Activated CD4-positive, alpha-beta T cell treated with anti-CD3 and anti-CD28 coated beads, Interleukin-2, amount 50 U/mL, for 4 hours (primary cell): ENCODE measurements around the gene THOC1.

Source experiments
- DNase-seq, 2 experiments: peaks; one replicate each; pipeline ENCODE4 v3.0.0-alpha.2; 2020

Gene THOC1

DNA sequence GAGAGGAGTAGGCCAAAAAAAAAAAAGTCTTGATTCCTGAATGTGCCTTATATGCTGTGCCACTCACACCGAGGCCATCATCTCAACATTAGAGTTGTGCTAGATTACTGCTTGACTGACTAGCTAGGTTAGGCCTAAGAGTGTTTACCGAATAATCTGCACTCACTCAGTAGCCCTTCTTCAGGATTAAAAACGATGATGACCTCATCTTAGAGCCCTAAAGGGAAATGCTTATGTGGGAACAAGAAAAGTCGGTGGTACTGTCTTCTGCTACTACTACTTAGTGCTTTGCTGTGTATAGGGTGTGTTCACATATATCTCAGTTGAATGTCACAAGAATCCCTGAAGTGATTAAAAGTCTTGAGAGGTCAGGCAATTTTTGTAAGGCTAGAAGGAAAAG, 54.3 kb downstream of the THOC1 start:
- no peak for DNase-seq

DNA sequence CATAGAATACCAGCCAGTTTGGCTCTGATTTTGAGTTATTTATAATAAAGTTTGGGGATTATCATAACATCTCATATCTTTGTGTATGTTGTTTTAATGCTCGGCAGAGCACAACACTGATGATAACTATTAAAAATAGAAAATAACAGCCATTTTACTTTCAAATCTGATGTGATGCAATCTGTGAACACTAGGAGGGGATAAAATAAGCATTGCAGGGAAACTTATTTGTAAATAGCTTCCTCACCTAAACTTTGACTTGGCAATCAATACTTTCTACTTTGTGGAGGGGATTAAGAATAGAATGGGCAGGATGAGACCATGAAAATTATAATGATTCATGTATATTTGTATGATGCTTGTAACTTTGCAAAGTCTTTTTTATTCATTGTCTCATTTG, 55.1 kb downstream of the THOC1 start:
- no peak for DNase-seq

DNA sequence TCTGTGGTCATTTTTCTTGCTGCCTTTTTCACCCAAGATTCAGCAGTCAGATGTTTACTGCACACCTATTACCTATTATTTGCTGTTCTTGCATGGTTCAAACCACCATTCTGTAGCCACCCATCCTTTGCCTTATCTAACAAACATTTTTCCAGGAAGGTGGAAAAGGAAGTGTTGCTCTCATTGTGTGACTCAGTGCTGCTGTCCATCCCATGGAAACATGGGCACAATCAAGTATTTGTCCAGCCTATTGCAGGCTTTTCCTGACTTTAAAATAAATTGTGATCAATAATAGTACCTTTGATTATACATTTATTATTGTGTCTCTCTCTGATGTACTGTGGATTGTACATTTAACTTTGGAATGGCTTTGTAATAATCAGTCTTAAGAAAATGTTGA, 56.3 kb downstream of the THOC1 start:
- DNase-seq: no peak

DNA sequence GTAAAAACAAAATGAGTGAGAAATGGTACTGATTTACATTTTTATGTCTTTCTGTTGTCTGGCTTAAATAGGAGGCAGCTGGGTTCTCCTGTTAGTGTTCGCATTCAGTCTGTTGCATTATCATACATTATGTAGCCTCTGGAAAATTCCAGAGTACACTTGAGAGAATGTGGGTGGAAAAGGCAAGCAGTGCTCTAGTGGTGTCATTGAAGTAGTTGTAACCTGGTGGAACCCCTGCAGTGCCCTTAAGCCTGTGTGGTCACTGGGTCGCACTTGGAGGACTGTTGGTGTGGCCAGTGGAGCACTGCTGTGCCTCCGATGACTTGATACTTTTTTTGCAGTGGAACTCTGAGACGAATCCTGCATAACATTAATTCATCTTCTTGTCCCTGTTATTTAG, 57.1 kb downstream of the THOC1 start:
- DNase-seq: no peak

DNA sequence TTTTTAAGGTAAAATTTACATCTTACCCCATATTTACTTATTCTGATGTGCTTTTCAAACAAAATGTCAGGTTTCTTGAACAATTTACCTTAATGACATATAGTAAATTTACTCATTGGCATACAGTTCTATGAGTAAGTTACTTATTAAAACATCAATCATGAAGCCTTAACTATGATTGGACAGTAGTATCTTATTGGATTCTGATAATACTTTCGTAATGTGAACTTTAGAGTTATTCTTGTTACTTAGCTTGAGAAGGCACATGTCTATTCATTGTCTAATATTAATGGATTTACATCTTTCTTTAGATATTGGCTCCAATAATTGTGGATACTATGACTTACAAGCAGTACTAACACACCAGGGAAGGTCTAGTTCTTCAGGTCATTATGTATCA, 57.8 kb downstream of the THOC1 start:
- no peak for DNase-seq

DNA sequence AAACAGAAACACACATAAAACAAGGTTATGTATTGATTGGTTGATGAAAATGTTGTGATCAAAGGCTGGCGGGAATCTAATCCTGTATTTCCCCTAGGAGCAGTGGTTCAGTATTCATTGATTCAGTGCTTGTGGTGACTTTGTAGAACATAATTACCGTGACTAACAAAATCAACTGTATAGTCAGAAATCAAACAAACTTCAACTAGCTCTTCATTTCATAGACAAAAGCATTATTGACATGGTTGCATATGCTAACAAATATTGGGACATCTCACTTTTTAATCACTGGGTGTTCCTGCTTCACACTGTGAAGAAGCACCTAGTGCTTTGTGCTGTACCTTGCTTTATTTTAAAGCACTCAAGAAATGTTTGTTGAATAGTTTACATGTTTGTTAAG, 68.1 kb downstream of the THOC1 start:
- DNase-seq: no peak

DNA sequence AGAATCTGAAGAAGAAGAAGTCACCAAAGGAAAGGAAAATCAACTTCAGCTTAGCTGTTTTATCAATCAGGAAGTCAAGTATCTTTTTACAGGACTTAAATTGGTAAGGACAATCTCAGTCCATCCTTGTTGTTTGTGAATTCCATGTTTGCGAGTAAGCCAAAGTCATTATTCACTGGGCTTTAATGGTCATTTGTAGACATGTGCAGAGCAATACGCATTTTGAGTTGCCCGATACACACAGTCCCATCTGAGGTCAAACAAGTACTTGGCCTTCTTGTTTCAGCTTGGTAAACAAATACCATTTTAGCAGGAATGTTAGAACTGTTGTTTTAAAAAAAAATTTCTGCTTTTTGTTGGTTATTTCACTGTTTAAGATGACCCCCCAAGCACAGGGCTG, 68.6 kb downstream of the THOC1 start:
- DNase-seq: no peak

DNA sequence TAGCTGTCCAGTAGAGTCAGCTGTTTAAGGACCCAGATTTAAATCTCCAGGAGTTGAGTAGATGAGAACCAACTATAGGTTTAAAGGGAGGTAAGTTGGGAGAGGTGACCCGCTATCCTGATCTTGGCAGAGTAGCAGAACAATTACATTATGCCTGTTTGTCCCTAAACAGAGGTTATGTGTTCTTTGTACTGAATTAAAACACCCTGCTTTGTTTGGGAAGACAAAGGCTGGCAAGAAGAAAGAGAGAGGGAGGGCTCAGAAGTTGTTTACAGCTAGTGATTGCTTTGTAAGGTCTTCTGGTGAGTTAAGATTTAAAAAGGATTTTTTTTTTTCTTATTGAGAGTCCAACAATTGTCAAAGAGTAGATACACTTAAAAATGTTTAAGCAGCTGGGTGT, 72.2 kb downstream of the THOC1 start:
- DNase-seq: no peak

DNA sequence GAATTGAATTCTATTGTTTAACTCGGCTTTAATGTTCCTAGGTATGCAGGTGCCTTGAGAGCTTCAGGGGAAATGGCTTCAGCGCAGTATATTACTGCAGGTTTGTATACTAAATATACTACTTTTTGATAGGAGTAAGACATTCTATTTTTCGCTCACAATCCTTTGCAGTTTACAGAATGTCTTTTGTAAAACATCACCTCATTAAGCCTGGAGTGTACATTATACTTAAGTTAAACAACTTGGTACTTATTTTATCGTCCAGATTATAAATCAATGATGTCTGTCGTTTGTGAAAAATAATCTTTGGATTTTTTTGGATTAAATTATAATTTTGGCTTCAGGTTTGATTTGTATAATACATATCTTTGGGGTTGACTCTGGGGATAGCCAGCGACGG, 75.0 kb downstream of the THOC1 start:
- DNase-seq: no peak

DNA sequence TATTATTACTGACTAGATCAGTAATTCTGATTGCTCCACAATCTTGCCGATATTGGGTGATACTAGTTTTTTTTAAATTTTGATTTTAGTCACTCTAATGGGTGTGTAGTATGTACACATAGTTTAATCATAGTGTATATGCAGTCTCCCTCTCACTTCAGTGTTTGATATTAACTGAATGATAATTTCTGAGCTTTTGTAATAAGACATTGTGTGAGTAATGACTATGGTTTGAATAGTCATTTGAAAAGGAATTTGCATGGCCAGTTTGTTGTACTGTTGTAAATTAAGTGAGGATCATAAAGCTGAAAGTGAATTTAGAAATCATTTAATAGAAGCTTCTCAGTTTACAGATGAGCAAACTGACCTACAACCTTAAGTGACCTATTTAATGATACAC, 76.1 kb downstream of the THOC1 start:
- no peak for DNase-seq

DNA sequence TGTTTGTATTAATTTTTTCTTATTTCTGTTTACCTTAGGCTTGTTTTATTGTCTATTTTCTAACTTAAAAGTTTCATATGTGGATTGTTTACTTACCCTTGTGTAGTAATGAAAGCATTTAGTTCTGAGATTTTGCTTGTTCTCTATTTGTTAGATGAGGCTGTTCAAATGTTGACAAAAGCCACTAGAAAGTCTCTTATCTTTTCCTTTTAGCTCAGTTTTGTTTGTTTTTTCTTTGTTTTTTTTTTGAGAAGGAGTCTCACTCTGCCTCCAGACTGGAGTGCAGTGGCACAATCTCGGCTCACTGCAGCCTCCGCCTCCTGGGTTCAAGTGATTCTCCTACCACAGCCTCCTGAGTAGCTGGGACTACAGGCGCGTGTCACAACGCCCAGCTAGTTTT, 78.6 kb downstream of the THOC1 start:
- DNase-seq: no peak

DNA sequence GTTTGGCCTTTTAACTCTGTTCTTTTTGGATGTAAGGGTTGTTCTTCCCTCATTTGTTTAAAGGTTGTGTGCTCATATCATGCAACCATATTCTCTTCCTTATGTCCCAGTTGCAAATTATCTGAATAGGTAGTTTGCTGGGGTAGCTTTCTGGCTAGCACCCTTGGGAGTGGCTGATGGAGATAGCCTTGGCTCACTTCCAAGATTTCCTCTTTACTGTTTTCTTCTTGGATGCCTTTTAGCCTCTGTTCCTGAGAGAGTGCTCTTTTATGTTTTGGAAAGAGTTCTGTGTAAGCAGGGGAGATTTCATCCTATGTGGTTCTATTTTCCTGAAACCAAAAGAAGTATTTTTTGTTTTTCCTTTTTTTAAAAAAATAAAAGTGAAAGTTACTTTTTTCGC, 84.1 kb downstream of the THOC1 start:
- no peak for DNase-seq

DNA sequence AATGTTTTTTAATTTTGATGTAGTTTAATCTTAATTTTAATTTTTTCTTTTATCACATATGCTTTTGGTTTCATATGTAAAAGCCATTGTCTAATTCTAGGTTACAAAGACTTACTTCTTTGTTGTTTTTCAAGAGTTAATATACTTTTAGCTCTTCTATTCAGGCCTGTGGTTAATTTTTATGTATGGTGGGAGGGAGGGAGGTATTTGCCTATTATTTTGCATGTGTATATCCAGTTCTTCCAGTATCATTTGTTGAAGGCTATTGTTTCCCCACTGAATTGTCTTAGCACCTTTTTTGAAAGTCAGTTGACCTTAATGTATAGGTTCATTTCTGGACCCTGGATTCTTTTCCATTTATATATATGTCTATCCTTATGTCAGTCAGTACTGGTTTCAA, 86.1 kb downstream of the THOC1 start:
- DNase-seq: no peak

DNA sequence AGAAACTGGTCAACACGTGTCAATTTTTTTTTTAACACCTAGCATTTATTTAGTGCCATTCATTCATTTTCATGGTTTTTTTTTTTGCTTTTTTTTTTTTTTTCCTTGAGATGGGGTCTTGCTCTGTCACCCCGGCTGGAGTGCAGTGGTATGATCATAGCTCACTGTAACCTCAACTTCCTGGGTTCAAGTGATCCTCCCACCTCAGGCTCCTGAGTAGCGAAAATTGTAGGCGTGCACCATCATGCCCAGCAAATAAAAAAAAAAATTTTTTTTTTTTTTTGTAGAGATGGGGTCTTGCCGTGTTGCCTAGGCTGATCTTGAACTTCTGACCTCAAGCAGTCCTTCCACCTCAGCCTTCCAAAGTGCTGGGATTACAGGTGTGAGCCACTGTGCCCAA, 88.3 kb downstream of the THOC1 start:
- no peak for DNase-seq

DNA sequence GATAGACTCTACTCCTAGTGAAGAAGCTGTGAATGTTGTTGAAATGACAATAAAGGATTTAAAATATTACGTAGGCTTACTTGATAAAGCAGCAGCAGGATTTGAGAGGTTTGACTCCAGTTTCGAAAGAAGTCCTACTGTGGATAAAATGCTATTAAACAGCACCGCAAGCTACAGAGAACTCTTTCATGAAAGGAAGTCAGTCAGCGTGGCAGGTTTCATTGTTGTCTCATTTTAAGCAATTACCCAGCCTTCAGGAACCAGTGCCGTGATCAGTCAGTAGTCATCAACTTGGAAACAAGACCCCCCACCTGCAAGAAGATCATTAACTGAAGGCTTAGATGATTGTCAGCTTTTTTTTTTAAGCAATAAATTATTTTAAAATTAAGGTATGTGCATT, 95.5 kb downstream of the THOC1 start:
- no peak for DNase-seq
